ENCODE measurements around the gene PPP1R11. TPM values are rescaled to one million over a fixed set of nuclear protein-coding genes. Genes with fewer than 3 reads are reported as not detected.

The PPP1R11 gene
- total RNA-seq, 1 donor from 2014 or later = 54.5 TPM

DNA sequence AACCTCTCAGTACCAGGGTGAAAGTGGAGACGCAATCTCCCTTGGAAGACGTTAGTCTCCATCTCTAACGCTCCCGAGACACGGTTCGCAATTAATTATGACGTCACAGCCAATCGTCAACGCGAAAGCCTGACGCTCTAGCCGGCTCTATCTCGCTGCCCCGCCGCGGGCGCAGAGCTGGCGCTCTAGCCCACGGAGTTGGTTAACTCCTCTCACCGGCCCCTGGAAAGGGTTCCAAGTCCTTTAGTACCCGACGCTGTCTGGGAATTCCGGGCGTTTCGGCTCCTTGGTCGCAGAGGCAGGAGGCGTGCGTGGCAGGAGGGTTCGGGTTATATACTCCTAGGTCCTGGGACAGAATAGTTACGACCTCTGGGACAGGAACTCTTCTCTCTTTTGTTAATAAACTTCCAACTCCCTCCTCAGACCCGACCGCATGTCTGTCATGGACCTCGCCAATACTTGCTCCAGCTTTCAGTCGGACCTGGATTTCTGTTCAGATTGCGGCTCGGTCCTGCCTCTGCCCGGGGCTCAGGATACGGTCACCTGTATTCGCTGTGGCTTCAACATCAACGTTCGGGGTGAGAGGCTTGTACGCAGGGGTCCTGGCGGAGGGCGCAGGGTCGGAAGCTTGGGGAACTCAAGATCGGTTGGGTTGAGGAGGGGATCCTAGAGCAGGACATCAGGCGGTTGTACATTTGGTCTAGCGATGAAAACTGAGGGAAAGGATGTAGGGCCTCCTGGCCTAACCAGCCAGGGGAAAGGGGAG is 5.7 kb upstream of the PPP1R11 start, which contains the start of gene POLR1H:
POLR1H (plus strand) TSS at position 174 of the 766 bp plus-strand sequence; CDS start at position 434, 260 bp downstream.
- peak; percentile 73 for DNase-seq (ENCODE audit: low read depth)
- peak within 1 kb of the TSS; percentile 83 for H3K4me3 ChIP-seq (ENCODE audit: low read depth, low read length)
- TF ChIP-seq CTCF (conservative IDR thresholded peaks at IDR 0.05; ENCODE audit: low read depth, low read length) = no peak

GRCh38 chr6:30061858-30062458 is 5.0 kb upstream of the PPP1R11 start:
- H3K4me3 ChIP-seq (ENCODE audit: low read depth, low read length) = peak overlapping the region; percentile 83
- TF ChIP-seq CTCF (conservative IDR thresholded peaks at IDR 0.05; ENCODE audit: low read depth, low read length) = no peak
- DNase-seq (ENCODE audit: low read depth) = no peak

DNA sequence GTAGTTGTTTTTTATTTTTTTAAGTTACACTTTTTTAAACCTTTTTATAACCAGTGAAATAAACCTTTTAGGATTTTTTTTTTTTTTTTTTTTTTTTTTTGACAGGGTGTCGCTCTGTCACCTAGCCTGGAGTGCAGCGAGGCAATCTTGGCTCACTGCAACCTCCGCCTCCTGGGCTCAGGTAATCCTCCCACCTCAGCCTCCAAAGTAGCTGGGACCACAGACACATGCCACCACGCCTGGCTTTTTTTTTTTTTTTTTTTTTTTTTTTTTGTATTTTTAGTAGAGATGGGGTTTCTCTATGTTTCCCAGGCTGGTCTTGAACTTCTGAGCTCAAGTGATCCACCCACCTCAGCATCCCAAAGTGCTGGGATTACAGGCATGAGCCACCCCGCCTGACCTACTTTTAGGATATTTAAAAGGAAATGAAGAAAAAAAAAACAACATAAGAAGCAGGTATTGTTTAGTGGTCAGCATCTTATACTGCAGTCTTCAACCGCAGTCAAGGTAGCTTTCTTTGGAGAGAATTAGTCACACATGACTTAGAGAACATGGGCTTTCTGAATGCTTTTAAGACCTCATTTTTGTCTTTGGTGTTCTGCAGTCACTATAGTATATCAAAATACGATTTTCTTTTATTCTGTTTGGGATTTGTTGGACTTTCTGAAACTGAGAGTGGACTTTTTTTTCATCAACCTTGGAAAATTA is 4.4 kb upstream of the PPP1R11 start:
- DNase-seq (ENCODE audit: low read depth) = no peak
- H3K4me3 ChIP-seq (ENCODE audit: low read depth, low read length) = peak overlapping the region; percentile 83
- no peak for TF ChIP-seq CTCF (conservative IDR thresholded peaks at IDR 0.05; ENCODE audit: low read depth, low read length)

DNA sequence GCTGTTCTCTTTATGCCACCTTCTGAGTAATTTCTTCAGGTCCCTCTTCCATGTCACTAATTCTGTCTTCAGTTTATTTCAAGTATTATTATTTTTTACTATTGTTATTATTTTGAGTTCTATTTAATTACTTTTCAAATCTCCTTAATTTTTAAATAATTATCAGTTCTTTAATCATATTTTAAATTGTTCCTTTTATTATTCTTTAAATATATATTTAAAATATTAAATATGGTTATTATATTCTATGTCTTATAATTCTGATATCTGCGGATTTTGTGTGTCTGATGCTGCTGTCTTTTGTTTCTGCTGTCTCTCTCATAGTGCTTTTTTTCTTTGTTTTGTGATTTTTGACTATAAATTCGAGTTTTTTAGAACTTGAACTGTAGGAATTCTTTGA is 3.7 kb upstream of the PPP1R11 start:
- TF ChIP-seq CTCF (conservative IDR thresholded peaks at IDR 0.05; ENCODE audit: low read depth, low read length) = no peak
- H3K4me3 ChIP-seq (ENCODE audit: low read depth, low read length) = no peak overlapping the region
- no peak for DNase-seq (ENCODE audit: low read depth)

DNA sequence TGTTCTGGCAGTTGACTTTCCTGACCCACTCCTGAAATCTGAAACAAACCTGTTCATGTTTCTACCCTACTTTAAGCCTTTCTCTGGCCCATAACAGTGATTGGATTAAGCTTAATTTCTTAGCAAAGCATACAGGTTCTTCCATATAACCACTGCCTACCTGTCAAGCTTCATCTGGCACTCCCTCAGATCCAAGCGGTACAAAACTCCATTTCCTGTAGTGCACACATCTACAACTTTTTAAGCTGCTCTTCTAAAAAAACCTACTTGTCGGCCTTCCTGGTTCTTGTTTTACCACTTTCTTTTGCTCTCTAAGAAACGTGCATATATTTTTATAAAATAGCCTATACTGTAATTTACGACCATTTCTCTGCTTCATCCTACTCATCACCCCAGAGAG is 916 bp upstream of the PPP1R11 start:
- TF ChIP-seq CTCF (conservative IDR thresholded peaks at IDR 0.05; ENCODE audit: low read depth, low read length) = no peak
- DNase-seq (ENCODE audit: low read depth) = no peak

DNA sequence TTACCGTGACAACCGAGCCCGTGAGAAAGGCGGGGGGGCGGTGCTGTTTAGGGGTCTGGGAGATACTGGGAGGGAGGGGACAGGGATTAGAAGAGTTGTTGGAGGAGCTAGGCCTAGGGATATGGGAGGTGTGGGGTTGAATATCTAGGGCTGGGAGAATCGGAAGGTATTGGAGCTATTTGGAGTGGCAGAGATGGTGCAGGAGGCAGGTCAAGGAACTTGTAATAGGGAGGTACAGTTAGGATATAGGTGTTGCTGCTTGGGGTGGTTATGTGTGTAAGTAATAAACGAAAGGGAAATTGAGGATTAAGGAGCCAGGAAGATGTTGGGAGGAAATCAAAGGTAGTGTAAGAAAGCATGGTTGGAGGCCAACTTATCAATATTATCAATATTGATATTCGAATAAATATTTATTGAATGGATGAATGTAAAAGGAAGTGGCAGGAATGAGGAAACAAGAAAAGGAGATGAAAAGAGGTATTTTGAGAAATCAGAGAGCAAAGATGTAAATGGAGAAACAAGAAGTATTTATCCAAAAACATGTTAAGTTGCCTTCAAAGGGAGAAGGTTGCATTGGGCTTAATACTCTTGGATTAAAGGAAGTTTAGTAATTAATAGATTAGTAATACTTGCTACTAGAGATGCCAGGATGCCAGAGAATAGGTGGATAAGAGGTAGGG is 602 bp downstream of the PPP1R11 start:
- no peak for DNase-seq (ENCODE audit: low read depth)
- no peak for TF ChIP-seq CTCF (conservative IDR thresholded peaks at IDR 0.05; ENCODE audit: low read depth, low read length)
- H3K4me3 ChIP-seq (ENCODE audit: low read depth, low read length) = peak overlapping the region; percentile 70

More for the DNA sequence above, 916 bp upstream of the PPP1R11 start:
- peak overlapping the region; percentile 70 for H3K4me3 ChIP-seq (ENCODE audit: low read depth, low read length)
